Measurements from ENCODE around the gene LPP. TPM values are rescaled to one million over a fixed set of nuclear protein-coding genes. Genes with fewer than 3 reads are reported as not detected.

The LPP gene
- total and polyA plus RNA-seq, 2 of the 13 experiments (the other 11 are each of a cell fraction or from before 2014, with no cell fraction given) = 19.2 to 29.9 TPM

- TF ChIP-seq ZNF362 (CRISPR knock-in tag; IDR thresholded peaks at IDR 0.05; ENCODE audit: borderline replicate concordance) (0 out of 2 replicates have a peak, but pooled peaks have one; percentile 17), SPEN (CRISPR knock-in tag; IDR thresholded peaks at IDR 0.05; ENCODE audit: low read depth) (peak; percentile 22; the same call in 1 of the 2 replicates), NR2F2 (IDR thresholded peaks at IDR 0.05; ENCODE audit: borderline replicate concordance, low read depth) (peak; percentile 86), TGIF2 (CRISPR knock-in tag; IDR thresholded peaks at IDR 0.05) (peak; percentile 42; the same call in 1 of the 2 replicates), RFXAP (CRISPR knock-in tag; IDR thresholded peaks at IDR 0.05; ENCODE audit: borderline replicate concordance) (peak; percentile 62; the same call in 1 of the 2 replicates), TCF12 (IDR thresholded peaks at IDR 0.05) (no peak), TCF12 (CRISPR knock-in tag; IDR thresholded peaks at IDR 0.05) (no peak; the same call in 1 of the 2 replicates), ARID3A (IDR thresholded peaks at IDR 0.05; ENCODE audit: low read depth, low read length) (peak; percentile 65), AHR (CRISPR knock-in tag; IDR thresholded peaks at IDR 0.05) (no peak), NCOA2 (CRISPR knock-in tag; IDR thresholded peaks at IDR 0.05) (peak; percentile 98), MIXL1 (CRISPR knock-in tag; IDR thresholded peaks at IDR 0.05) (peak; percentile 93)
- TF ChIP-seq, protein P1, sequence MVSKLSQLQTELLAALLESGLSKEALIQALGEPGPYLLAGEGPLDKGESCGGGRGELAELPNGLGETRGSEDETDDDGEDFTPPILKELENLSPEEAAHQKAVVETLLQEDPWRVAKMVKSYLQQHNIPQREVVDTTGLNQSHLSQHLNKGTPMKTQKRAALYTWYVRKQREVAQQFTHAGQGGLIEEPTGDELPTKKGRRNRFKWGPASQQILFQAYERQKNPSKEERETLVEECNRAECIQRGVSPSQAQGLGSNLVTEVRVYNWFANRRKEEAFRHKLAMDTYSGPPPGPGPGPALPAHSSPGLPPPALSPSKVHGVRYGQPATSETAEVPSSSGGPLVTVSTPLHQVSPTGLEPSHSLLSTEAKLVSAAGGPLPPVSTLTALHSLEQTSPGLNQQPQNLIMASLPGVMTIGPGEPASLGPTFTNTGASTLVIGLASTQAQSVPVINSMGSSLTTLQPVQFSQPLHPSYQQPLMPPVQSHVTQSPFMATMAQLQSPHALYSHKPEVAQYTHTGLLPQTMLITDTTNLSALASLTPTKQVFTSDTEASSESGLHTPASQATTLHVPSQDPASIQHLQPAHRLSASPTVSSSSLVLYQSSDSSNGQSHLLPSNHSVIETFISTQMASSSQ (IDR thresholded peaks at IDR 0.05; ENCODE audit: low read depth) = peak; percentile 89
- TF ChIP-seq, protein P1 (CRISPR knock-in tag; IDR thresholded peaks at IDR 0.05; ENCODE audit: borderline replicate concordance) = peak; percentile 96
These were observed 566.7 kb downstream of the LPP start (continued) for GRCh38 chr3:188720636-188721035.
